T-cell (primary cell): ENCODE data around the gene RGS17. TPM values are rescaled to one million over a fixed set of nuclear protein-coding genes. Genes with fewer than 3 reads are reported as not detected.
A peak's percentile ranks its signal among the peaks of the same experiment; 100 is the strongest.

Source experiments
- ATAC-seq, 4 experiments: fragments of 200-7000 bp in 3 of 4; fragments of 150-1000 bp in 1 of 4; cut with Tn5 transposase; replicated peaks in 1 of 4; 1 replicate in 3 of 4; 2 replicates in 1 of 4; pipeline ENCODE4 v1.10.0; 2021; ENCODE audit warnings: moderate library complexity in 3 of 4, mild to moderate bottlenecking in 2 of 4, moderate number of reproducible peaks in 1 of 4
- CTCF ChIA-PET, 2 donors: fragments of 300-600 bp; sonication (Branson Sonifier 250); formaldehyde crosslinking; loops; one replicate each; lab custom pipeline; 2022; ENCODE audit warnings: antibody characterized with exemption in 2 of 2; lab: Charles Lee
- POLR2A ChIA-PET, 2 donors: fragments of 300-600 bp; sonication (Branson Sonifier 250); formaldehyde crosslinking; loops; one replicate each; lab custom pipeline; 2022; ENCODE audit warnings: antibody characterized with exemption in 2 of 2; lab: Charles Lee
- DNase-seq, 35 experiments: peaks; one replicate each; pipeline versions ENCODE4 v3.0.0 to v3.0.0-alpha.2; 2013 to 2023
- H3K27ac ChIP-seq: one replicate; pipeline ENCODE4 v1.5.1; 2013; ENCODE audit warnings: low read length
- H3K27me3 ChIP-seq, 2 experiments: replicated peaks in 1 of 2; 1 replicate in 1 of 2; 2 replicates in 1 of 2; pipeline versions ENCODE4 v1.6.1 to v1.7.0; 2013; ENCODE audit warnings: low read length in 1 of 2, mixed read lengths in 1 of 2; ENCODE audit not compliant: control insufficient read depth in 2 of 2, insufficient read depth in 2 of 2; ENCODE audit errors: extremely low read depth in 1 of 2
- H3K36me3 ChIP-seq, 2 donors: 1 replicate in 1 of 2; 2 replicates in 1 of 2; pipeline versions ENCODE4 v1.6.1 to v1.7.0; 2013; ENCODE audit warnings: low read length in 1 of 2; ENCODE audit not compliant: control insufficient read depth in 2 of 2, insufficient read depth in 1 of 2; ENCODE audit errors: extremely low read depth in 1 of 2
- H3K4me1 ChIP-seq, 2 experiments: 1 replicate in 1 of 2; 2 replicates in 1 of 2; pipeline versions ENCODE4 v1.6.1 to v1.7.0; 2013; ENCODE audit warnings: low read length in 2 of 2, mixed read lengths in 1 of 2; ENCODE audit not compliant: insufficient read depth in 2 of 2, control insufficient read depth in 1 of 2; ENCODE audit errors: extremely low read depth in 1 of 2
- H3K4me3 ChIP-seq, 2 donors: 1 replicate in 1 of 2; 2 replicates in 1 of 2; pipeline versions ENCODE4 v1.5.1 to v1.7.0; 2013; ENCODE audit warnings: mild to moderate bottlenecking in 2 of 2, low read length in 1 of 2, moderate library complexity in 1 of 2; ENCODE audit not compliant: control insufficient read depth in 1 of 2; ENCODE audit errors: extremely low read depth in 1 of 2
- H3K9me3 ChIP-seq: 2 replicates; pipeline ENCODE4 v1.7.0; 2013
- H3K27ac Mint-ChIP-seq, 2 donors: one replicate each; pipeline ENCODE4 v1.8.0; 2020 to 2021; ENCODE audit warnings: mild to moderate bottlenecking in 2 of 2, mixed read lengths in 2 of 2
- H3K27me3 Mint-ChIP-seq, 2 donors: one replicate each; pipeline ENCODE4 v1.8.0; 2021 to 2022; ENCODE audit warnings: mixed read lengths in 2 of 2
- H3K36me3 Mint-ChIP-seq: one replicate; pipeline ENCODE4 v1.8.0; 2021; ENCODE audit warnings: mixed read lengths
- H3K4me1 Mint-ChIP-seq, 3 donors: one replicate each; pipeline ENCODE4 v1.8.0; 2020 to 2022; ENCODE audit warnings: mixed read lengths in 3 of 3, mild to moderate bottlenecking in 1 of 3
- H3K4me3 Mint-ChIP-seq, 3 donors: one replicate each; pipeline ENCODE4 v1.8.0; 2020 to 2022; ENCODE audit warnings: mild to moderate bottlenecking in 3 of 3, mixed read lengths in 3 of 3, moderate library complexity in 3 of 3
- H3K9me3 Mint-ChIP-seq, 3 donors: one replicate each; pipeline ENCODE4 v1.8.0; 2020 to 2022; ENCODE audit warnings: mixed read lengths in 3 of 3
- WGBS: methylation state at CpG from one replicate; pipeline ENCODE4 v1.1.5; 2013; ENCODE audit warnings: missing lambda C conversion rate; ENCODE audit not compliant: insufficient coverage; 5-methylcytosine and 5-hydroxymethylcytosine counted together
- total RNA-seq, 35 experiments: library from RNA in 6 of 35; stranded (reverse) in 6 of 35; fragments of 120-200 nt in 1 of 35; gene quantifications; one replicate each; pipeline versions ENCODE4 v1.2.1 to v1.2.4 and lab custom pipeline; 2013 to 2026

RGS17 gene
- total RNA-seq, result under 1 TPM in 2 of 5 donors, not detected in 3; 0.09 to 0.30 TPM
- total RNA-seq (2013), result 0.29 TPM
- 0 to 0.34 (median 0) reads per million in 29 experiments for total RNA-seq (lab: John Stamatoyannopoulos, UW)

GRCh38 chr6:153131037-153131981 is at the start of gene RGS17:
Gene RGS17, minus strand, starts transcription at chr6:153131282. Its CDS starts 87,264 bp downstream, at chr6:153044018.
- Mint-ChIP-seq H3K4me1 (peaks cover 14 to 24% (median 23%) of the 10 kb centered on the region in 3 donors), H3K9me3 (no peaks in the 10 kb centered on the region), H3K4me3 (peak within 1 kb of the TSS; percentile 66 to 79 (median 74)), H3K27ac (no peak within 1 kb of the TSS), H3K27me3 (peaks cover 30 to 44% of the 10 kb centered on the region in 2 donors), H3K36me3 (no peaks in the 10 kb centered on the region)
- DNase-seq (peak in 19 of 35 experiments; percentile 3 to 45 (median 12)), ATAC-seq (peak; percentile 59 to 71 (median 66))
- Histone ChIP-seq H3K9me3 (no peaks in the 10 kb centered on the region), H3K36me3 (no peaks in the 10 kb centered on the region), H3K4me1 (peaks cover 9 to 20% of the 10 kb centered on the region in 2 experiments), H3K4me3 (peak within 1 kb of the TSS; percentile 48 to 75), H3K27ac (no peak within 1 kb of the TSS), H3K27me3 (peaks cover 6 to 22% of the 10 kb centered on the region in 2 experiments)
- WGBS, result 9% methylated on average over 70 of the region's 89 CpGs
- POLR2A ChIA-PET, result no interaction called here
- CTCF ChIA-PET, result no interaction called here

GRCh38 chr6:153172815-153173214 is 41.7 kb upstream of the RGS17 start:
- Histone ChIP-seq H3K9me3 (no peaks in the 10 kb centered on the region), H3K4me1 (no peaks in the 10 kb centered on the region), H3K36me3 (no peaks in the 10 kb centered on the region), H3K4me3 (no peak overlapping the region), H3K27me3 (no peaks in the 10 kb centered on the region), H3K27ac (no peak overlapping the region)
- Mint-ChIP-seq H3K9me3 (peaks cover 0 to 6% (median 0%) of the 10 kb centered on the region in 3 donors), H3K27ac (no peak overlapping the region), H3K4me3 (no peak overlapping the region), H3K36me3 (no peaks in the 10 kb centered on the region), H3K27me3 (peaks cover 2 to 17% of the 10 kb centered on the region in 2 donors), H3K4me1 (no peaks in the 10 kb centered on the region)
- POLR2A ChIA-PET, result no interaction called here
- CTCF ChIA-PET, result no interaction called here
- ATAC-seq (no peak), DNase-seq (no peak)

- Histone ChIP-seq H3K4me1 (no peaks in the 10 kb centered on the region), H3K9me3 (no peaks in the 10 kb centered on the region), H3K36me3 (no peaks in the 10 kb centered on the region), H3K27me3 (no peaks in the 10 kb centered on the region), H3K4me3 (no peak overlapping the region), H3K27ac (no peak overlapping the region)
- H3K36me3 Mint-ChIP-seq, result no peaks in the 10 kb centered on the region
- no peak overlapping the region for H3K27ac Mint-ChIP-seq
- peaks cover 2 to 13% of the 10 kb centered on the region in 2 donors for H3K27me3 Mint-ChIP-seq
- CTCF ChIA-PET, result interaction anchor here in 1 of 2 donors (0.6 kb wide), 1 partner anchor 13 kb away, joined by 5 read pairs; no protein-coding TSS in a partner anchor
- POLR2A ChIA-PET, result no interaction called here
- WGBS, result 48% methylated on average over 3 of the region's 3 CpGs
- no peaks in the 10 kb centered on the region for H3K4me1 Mint-ChIP-seq
- DNase-seq (no peak), ATAC-seq (no peak)
- no peak overlapping the region for H3K4me3 Mint-ChIP-seq
- peaks cover 0 to 6% (median 0%) of the 10 kb centered on the region in 3 donors for H3K9me3 Mint-ChIP-seq
Measured at GRCh38 chr6:153170511-153170910, 39.4 kb upstream of the RGS17 start.

- H3K27ac ChIP-seq, result no peak overlapping the region
- Mint-ChIP-seq H3K4me1 (no peaks in the 10 kb centered on the region), H3K36me3 (no peaks in the 10 kb centered on the region), H3K9me3 (peaks cover 0 to 6% (median 0%) of the 10 kb centered on the region in 3 donors), H3K27me3 (peaks cover 2 to 13% of the 10 kb centered on the region in 2 donors), H3K4me3 (no peak overlapping the region), H3K27ac (no peak overlapping the region)
- no peaks in the 10 kb centered on the region for H3K36me3 ChIP-seq
- ATAC-seq (no peak), DNase-seq (no peak)
- no peaks in the 10 kb centered on the region for H3K9me3 ChIP-seq
- no peak overlapping the region for H3K4me3 ChIP-seq
- no peaks in the 10 kb centered on the region for H3K4me1 ChIP-seq
- H3K27me3 ChIP-seq, result no peaks in the 10 kb centered on the region
- ChIA-PET CTCF (no interaction called here), POLR2A (no interaction called here)
- WGBS, result no CpG with 5 or more reads among the region's 1 CpG
Measured at GRCh38 chr6:153167907-153168306, 36.8 kb upstream of the RGS17 start.

GRCh38 chr6:153167061-153167891 is 36.2 kb upstream of the RGS17 start:
- CTCF ChIA-PET, result no interaction called here

GRCh38 chr6:153162646-153163045 is 31.6 kb upstream of the RGS17 start:
- Histone ChIP-seq H3K4me1 (no peaks in the 10 kb centered on the region), H3K4me3 (no peak overlapping the region), H3K36me3 (no peaks in the 10 kb centered on the region), H3K27ac (no peak overlapping the region), H3K9me3 (no peaks in the 10 kb centered on the region), H3K27me3 (no peaks in the 10 kb centered on the region)
- H3K27ac Mint-ChIP-seq, result no peak overlapping the region
- ChIA-PET CTCF (no interaction called here), POLR2A (no interaction called here)
- no peak for ATAC-seq
- H3K27me3 Mint-ChIP-seq, result peaks cover 0 to 21% of the 10 kb centered on the region in 2 donors
- H3K4me1 Mint-ChIP-seq, result no peaks in the 10 kb centered on the region
- H3K9me3 Mint-ChIP-seq, result no peaks in the 10 kb centered on the region
- no peaks in the 10 kb centered on the region for H3K36me3 Mint-ChIP-seq
- no peak for DNase-seq
- WGBS, result no CpG with 5 or more reads among the region's 2 CpGs
- no peak overlapping the region for H3K4me3 Mint-ChIP-seq

More at GRCh38 chr6:153167061-153167891, 36.2 kb upstream of the RGS17 start:
- no peaks in the 10 kb centered on the region for H3K27me3 ChIP-seq
- 60% methylated on average over 1 of the region's 9 CpGs for WGBS
- peaks cover 2 to 10% of the 10 kb centered on the region in 2 donors for H3K27me3 Mint-ChIP-seq
- H3K4me1 ChIP-seq, result no peaks in the 10 kb centered on the region
- no peak overlapping the region for H3K27ac Mint-ChIP-seq
- H3K4me3 ChIP-seq, result no peak overlapping the region
- no peaks in the 10 kb centered on the region for H3K36me3 Mint-ChIP-seq
- no peaks in the 10 kb centered on the region for H3K9me3 ChIP-seq
- no peak overlapping the region for H3K27ac ChIP-seq
- no peak overlapping the region for H3K4me3 Mint-ChIP-seq
- POLR2A ChIA-PET, result no interaction called here
- H3K4me1 Mint-ChIP-seq, result no peaks in the 10 kb centered on the region
- DNase-seq (no peak), ATAC-seq (no peak)
- peaks cover 0 to 6% (median 0%) of the 10 kb centered on the region in 3 donors for H3K9me3 Mint-ChIP-seq
- H3K36me3 ChIP-seq, result no peaks in the 10 kb centered on the region
